ENCODE results near the gene NXPH1. TPM values are rescaled to one million over a fixed set of nuclear protein-coding genes. Genes with fewer than 3 reads are reported as not detected.

Gene NXPH1
- total RNA-seq, 1 experiment from 2014 or later: not detected

Other genes starting within 250 kb of the NXPH1 start
- 0.98 and 1.3 TPM in 2 replicates for gene ICA1, start 171.4 kb upstream of the NXPH1 start, total RNA-seq (2014; rRNA removed; shearing (Covaris generic))